HepG2 (cell line): ENCODE measurements around the gene MARVELD3. TPM values are rescaled to one million over a fixed set of nuclear protein-coding genes. Genes with fewer than 3 reads are reported as not detected.

Source experiments
- ARID2 ChIP-seq: sonication (generic); formaldehyde crosslinking; IDR thresholded peaks from 2 replicates; pipeline ENCODE4 v1.8.1; 2022; ENCODE audit warnings: mild to moderate bottlenecking, missing genetic modification reagents, borderline replicate concordance
- EEA1 ChIP-seq: sonication (generic); formaldehyde crosslinking; IDR thresholded peaks from 2 replicates; pipeline ENCODE4 v1.5.1; 2020; ENCODE audit warnings: mild to moderate bottlenecking, missing genetic modification reagents, borderline replicate concordance
- FOXK1 ChIP-seq: sonication (generic); formaldehyde crosslinking; IDR thresholded peaks from 2 replicates; pipeline ENCODE4 v1.4.0; 2020; ENCODE audit warnings: low read depth, missing genetic modification reagents, borderline replicate concordance
- FOXK2 ChIP-seq: fragments of 450-650 bp; IDR thresholded peaks from 2 replicates; pipeline ENCODE4 v1.6.1; 2016
- JUN ChIP-seq: sonication (generic); formaldehyde crosslinking; IDR thresholded peaks from 2 replicates; pipeline ENCODE4 v1.4.0; 2020; ENCODE audit warnings: mild to moderate bottlenecking, missing genetic modification reagents
- KLF6 ChIP-seq: IDR thresholded peaks from 2 replicates; pipeline ENCODE4 v1.8.0; 2016; ENCODE audit warnings: missing biosample characterization, missing genetic modification reagents
- PRDM4 ChIP-seq: sonication (generic); formaldehyde crosslinking; IDR thresholded peaks from 2 replicates; pipeline ENCODE4 v1.9.0; 2021; ENCODE audit warnings: missing genetic modification reagents, borderline replicate concordance
- SP1 ChIP-seq, 2 experiments: fragments of 450-650 bp in 1 of 2; sonication (generic) in 1 of 2; formaldehyde crosslinking in 1 of 2; IDR thresholded peaks; 2 replicates each; pipeline versions ENCODE4 v1.4.0 to v1.6.1; 2016 to 2020; ENCODE audit warnings: missing genetic modification reagents in 1 of 2
- ZMYM3 ChIP-seq: sonication (generic); formaldehyde crosslinking; IDR thresholded peaks from 2 replicates; pipeline ENCODE4 v1.5.1; 2020; ENCODE audit warnings: mild to moderate bottlenecking, missing genetic modification reagents
- ZNF143 ChIP-seq: sonication (generic); formaldehyde crosslinking; IDR thresholded peaks from 2 replicates; pipeline ENCODE4 v1.4.0; 2020; ENCODE audit warnings: missing genetic modification reagents
- ZNF205 ChIP-seq: IDR thresholded peaks from 2 replicates; pipeline ENCODE4 v1.6.1; 2018; ENCODE audit warnings: missing biosample characterization, missing genetic modification reagents
- ZNF670 ChIP-seq: sonication (generic); formaldehyde crosslinking; IDR thresholded peaks from 2 replicates; pipeline ENCODE4 v1.8.0; 2022; ENCODE audit warnings: mild to moderate bottlenecking, missing genetic modification reagents, borderline replicate concordance
- ZNF710 ChIP-seq: sonication (generic); formaldehyde crosslinking; IDR thresholded peaks from 2 replicates; pipeline ENCODE4 v1.5.0; 2020; ENCODE audit warnings: mild to moderate bottlenecking, missing genetic modification reagents, borderline replicate concordance
- polyA plus RNA-seq, 8 experiments: library from polyadenylated mRNA; depleted of rRNA in 3 of 8; stranded (reverse) in 7 of 8; unstranded in 1 of 8; fragments of >200 nt; fragmentation: Illumina TruSeq in 4 of 8; extraction: Trizol in 4 of 8; gene quantifications; 2 replicates each; pipeline versions ENCODE4 v1.2.1 to v1.2.3, GENCODE V29; 2011 to 2016; ENCODE audit warnings: low read depth in 4 of 8, missing spikeins in 1 of 8, mixed read lengths in 1 of 8; ENCODE audit not compliant: insufficient read depth in 1 of 8
- total RNA-seq, 5 experiments: library from RNA; depleted of rRNA; stranded (reverse); fragments of >200 nt; fragmentation: Illumina TruSeq; extraction: Trizol; gene quantifications; 2 replicates each; pipeline ENCODE4 v1.2.3, GENCODE V29; 2016; ENCODE audit warnings: low read depth in 1 of 5
- TF ChIP-seq, protein P1 (sequence below): sonication (generic); formaldehyde crosslinking; IDR thresholded peaks from 2 replicates; pipeline ENCODE4 v1.4.0; 2020; ENCODE audit warnings: mild to moderate bottlenecking, missing genetic modification reagents, borderline replicate concordance
- TF ChIP-seq, protein P2 (sequence below): sonication (generic); formaldehyde crosslinking; conservative IDR thresholded peaks from 2 replicates; pipeline ENCODE4 v1.4.0; 2020; ENCODE audit warnings: missing genetic modification reagents

MARVELD3 gene
- total and polyA plus RNA-seq, 2 of the 13 experiments (the other 11 are each of a cell fraction or from before 2014, with no cell fraction given): 4.8 to 5.6 TPM

DNA sequence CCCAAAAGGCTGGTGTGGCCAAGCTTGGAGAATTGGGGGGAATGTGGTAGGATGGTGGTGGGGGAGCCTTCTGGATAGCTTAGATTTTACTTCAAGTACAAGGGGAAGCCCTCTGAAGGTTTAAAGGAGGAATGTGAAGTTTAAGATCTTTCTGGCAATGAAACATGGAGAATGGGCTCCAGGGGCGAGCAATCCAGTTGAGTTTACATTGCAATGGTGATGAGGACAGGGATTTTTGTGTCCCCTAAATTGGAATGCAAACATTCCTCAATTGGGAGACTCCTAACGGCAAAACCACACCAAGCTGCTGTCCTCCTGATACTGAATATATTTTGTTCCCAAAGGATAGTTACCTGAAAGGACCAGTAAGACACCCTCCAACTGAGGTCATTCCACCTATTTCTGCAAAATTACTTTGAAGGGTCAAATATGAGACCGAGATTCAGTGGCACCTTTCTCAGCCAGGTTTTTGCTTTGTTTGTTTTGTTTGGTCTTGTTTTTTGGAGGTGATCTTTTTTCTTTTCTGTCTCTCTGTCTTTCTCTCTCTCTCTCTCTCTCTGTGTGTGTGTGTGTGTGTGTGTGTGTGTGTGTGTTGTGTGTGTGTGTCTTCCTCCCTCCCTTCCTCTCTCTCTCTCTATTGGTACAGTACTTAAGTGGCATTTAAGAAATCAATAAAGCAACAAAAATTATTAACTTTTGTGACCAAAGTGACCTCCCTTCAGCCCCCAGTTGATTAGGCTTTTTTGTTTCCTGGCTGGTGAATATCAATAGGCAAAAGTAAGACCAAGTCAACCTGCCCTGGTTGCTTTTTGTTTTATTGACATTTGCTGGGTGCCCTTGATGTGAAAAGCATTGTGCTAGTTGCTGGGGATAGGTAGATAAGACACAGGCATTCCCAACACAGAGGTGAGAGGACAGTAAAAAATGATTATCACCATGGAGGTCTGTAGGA, 32.7 kb upstream of the MARVELD3 start (continued):
- TF ChIP-seq PRDM4 (no peak), FOXK1 (CRISPR knock-in tag) (no peak), EEA1 (CRISPR knock-in tag) (no peak), ZNF710 (peak; percentile 97), ZNF670 (CRISPR knock-in tag) (no peak), SP1 (IDR thresholded peaks at IDR 0.05) (no peak), SP1 (CRISPR knock-in tag; IDR thresholded peaks at IDR 0.05) (no peak), ARID2 (CRISPR knock-in tag) (no peak), KLF6 (CRISPR knock-in tag) (no peak), ZMYM3 (0 out of 2 replicates have a peak, but pooled peaks have one; percentile 9), ZNF205 (CRISPR knock-in tag) (no peak), ZNF143 (CRISPR knock-in tag) (no peak), JUN (CRISPR knock-in tag) (0 out of 2 replicates have a peak, but pooled peaks have one; percentile 54), FOXK2 (peak; percentile 45; the same call in 1 of the 2 replicates)
- TF ChIP-seq, protein P1, sequence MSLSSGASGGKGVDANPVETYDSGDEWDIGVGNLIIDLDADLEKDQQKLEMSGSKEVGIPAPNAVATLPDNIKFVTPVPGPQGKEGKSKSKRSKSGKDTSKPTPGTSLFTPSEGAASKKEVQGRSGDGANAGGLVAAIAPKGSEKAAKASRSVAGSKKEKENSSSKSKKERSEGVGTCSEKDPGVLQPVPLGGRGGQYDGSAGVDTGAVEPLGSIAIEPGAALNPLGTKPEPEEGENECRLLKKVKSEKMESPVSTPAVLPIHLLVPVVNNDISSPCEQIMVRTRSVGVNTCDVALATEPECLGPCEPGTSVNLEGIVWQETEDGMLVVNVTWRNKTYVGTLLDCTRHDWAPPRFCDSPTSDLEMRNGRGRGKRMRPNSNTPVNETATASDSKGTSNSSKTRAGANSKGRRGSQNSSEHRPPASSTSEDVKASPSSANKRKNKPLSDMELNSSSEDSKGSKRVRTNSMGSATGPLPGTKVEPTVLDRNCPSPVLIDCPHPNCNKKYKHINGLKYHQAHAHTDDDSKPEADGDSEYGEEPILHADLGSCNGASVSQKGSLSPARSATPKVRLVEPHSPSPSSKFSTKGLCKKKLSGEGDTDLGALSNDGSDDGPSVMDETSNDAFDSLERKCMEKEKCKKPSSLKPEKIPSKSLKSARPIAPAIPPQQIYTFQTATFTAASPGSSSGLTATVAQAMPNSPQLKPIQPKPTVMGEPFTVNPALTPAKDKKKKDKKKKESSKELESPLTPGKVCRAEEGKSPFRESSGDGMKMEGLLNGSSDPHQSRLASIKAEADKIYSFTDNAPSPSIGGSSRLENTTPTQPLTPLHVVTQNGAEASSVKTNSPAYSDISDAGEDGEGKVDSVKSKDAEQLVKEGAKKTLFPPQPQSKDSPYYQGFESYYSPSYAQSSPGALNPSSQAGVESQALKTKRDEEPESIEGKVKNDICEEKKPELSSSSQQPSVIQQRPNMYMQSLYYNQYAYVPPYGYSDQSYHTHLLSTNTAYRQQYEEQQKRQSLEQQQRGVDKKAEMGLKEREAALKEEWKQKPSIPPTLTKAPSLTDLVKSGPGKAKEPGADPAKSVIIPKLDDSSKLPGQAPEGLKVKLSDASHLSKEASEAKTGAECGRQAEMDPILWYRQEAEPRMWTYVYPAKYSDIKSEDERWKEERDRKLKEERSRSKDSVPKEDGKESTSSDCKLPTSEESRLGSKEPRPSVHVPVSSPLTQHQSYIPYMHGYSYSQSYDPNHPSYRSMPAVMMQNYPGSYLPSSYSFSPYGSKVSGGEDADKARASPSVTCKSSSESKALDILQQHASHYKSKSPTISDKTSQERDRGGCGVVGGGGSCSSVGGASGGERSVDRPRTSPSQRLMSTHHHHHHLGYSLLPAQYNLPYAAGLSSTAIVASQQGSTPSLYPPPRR (CRISPR knock-in tag): peak; percentile 61; the same call in 1 of the 2 replicates
- TF ChIP-seq, protein P2, sequence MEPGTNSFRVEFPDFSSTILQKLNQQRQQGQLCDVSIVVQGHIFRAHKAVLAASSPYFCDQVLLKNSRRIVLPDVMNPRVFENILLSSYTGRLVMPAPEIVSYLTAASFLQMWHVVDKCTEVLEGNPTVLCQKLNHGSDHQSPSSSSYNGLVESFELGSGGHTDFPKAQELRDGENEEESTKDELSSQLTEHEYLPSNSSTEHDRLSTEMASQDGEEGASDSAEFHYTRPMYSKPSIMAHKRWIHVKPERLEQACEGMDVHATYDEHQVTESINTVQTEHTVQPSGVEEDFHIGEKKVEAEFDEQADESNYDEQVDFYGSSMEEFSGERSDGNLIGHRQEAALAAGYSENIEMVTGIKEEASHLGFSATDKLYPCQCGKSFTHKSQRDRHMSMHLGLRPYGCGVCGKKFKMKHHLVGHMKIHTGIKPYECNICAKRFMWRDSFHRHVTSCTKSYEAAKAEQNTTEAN: 0 out of 2 replicates have a peak, but pooled peaks have one; percentile 25
